ENCODE measurements around the gene GNAO1.

DNA sequence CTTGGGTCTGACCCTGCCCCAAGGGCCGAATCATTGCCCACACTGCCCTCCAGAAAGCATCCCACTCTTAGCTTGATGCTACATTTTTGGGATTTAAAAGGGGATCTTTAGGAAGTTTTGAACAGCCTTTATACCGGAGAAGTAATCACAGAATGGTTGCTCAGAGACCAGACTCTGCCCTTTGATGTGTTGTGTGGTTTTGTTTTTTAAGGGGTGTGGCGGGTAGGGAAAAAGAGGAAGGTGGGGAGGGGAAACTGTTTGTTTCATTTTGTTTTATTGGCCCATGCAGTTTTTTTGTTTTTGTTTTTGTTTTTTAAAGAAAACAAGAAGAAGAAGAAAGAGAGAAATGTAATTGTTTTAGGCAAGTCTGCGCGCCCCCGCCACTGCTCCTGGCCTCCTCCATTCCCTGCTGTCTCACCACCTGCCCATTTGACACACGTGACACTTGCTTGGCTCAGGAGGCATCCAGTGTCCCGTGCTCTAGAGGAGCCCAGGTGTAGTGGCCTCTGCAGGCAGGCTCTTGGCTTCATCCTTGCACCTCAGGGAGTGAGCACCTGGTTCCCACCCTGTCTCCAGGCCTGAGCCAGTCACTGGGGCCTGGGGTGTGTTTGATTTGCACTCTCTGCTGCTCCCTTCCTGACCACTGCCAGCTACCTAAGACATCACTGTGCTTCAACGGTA, 35.7 kb downstream of the GNAO1 start:
- TF ChIP-seq CTCF (IDR thresholded peaks at IDR 0.05) (no peak), POLR2A (IDR thresholded peaks at IDR 0.05) (no peak)
